Fibroblast of lung (primary cell): ENCODE data around the gene SPIRE1. TPM values are rescaled to one million over a fixed set of nuclear protein-coding genes. Genes with fewer than 3 reads are reported as not detected.

Experiments used
- DNase-seq, 2 donors: peaks; one replicate each; pipeline versions ENCODE4 v3.0.0 to v3.0.0-alpha.2; 2010; ENCODE audit warnings: low read depth in 2 of 2
- H2AFZ ChIP-seq: 2 replicates; pipeline ENCODE4 v1.5.1; 2012; ENCODE audit warnings: low read length, control low read depth, inconsistent platforms
- H3K27ac ChIP-seq: 2 replicates; pipeline ENCODE4 v1.5.1; 2011; ENCODE audit warnings: low read length, control low read depth; ENCODE audit not compliant: insufficient read depth
- H3K27me3 ChIP-seq: 2 replicates; pipeline ENCODE4 v1.5.1; 2011; ENCODE audit warnings: mild to moderate bottlenecking, low read length; ENCODE audit not compliant: control insufficient read depth, insufficient read depth
- H3K36me3 ChIP-seq: 2 replicates; pipeline ENCODE4 v1.5.1; 2011; ENCODE audit warnings: low read length; ENCODE audit not compliant: control insufficient read depth, insufficient read depth
- H3K4me1 ChIP-seq: 2 replicates; pipeline ENCODE4 v1.5.1; 2011; ENCODE audit warnings: low read length; ENCODE audit not compliant: control insufficient read depth, insufficient read depth; ENCODE audit errors: extremely low read depth
- H3K4me2 ChIP-seq: 2 replicates; pipeline ENCODE4 v1.5.1; 2011; ENCODE audit warnings: low read length, control low read depth; ENCODE audit not compliant: insufficient read depth; ENCODE audit errors: extremely low read depth
- H3K4me3 ChIP-seq, 4 experiments: fragments of 200-600 bp in 1 of 4; sonication (generic) in 1 of 4; replicated peaks in 1 of 4; 2 replicates each; pipeline ENCODE4 v1.5.1; 2011 to 2016; ENCODE audit warnings: low read length in 4 of 4, low read depth in 3 of 4, mild to moderate bottlenecking in 3 of 4, control low read depth in 2 of 4, inconsistent platforms in 1 of 4, mixed read lengths in 1 of 4; ENCODE audit not compliant: insufficient read depth in 1 of 4; ENCODE audit errors: control extremely low read depth in 1 of 4
- H3K79me2 ChIP-seq: 2 replicates; pipeline ENCODE4 v1.5.1; 2012; ENCODE audit warnings: mild to moderate bottlenecking, low read length, inconsistent platforms; ENCODE audit not compliant: control insufficient read depth, insufficient read depth
- H3K9ac ChIP-seq: 2 replicates; pipeline ENCODE4 v1.5.1; 2011; ENCODE audit warnings: mild to moderate bottlenecking, low read length, control low read depth; ENCODE audit not compliant: insufficient read depth
- H3K9me3 ChIP-seq: 2 replicates; pipeline ENCODE4 v1.5.1; 2012; ENCODE audit warnings: low read depth, low read length; ENCODE audit not compliant: control insufficient read depth, insufficient read depth
- H4K20me1 ChIP-seq: 2 replicates; pipeline ENCODE4 v1.5.1; 2011; ENCODE audit warnings: low read length; ENCODE audit not compliant: control insufficient read depth, insufficient read depth; ENCODE audit errors: extremely low read depth
- CTCF ChIP-seq, 2 donors: IDR thresholded peaks in 1 of 2; conservative IDR thresholded peaks in 1 of 2; 1 replicate in 1 of 2; 2 replicates in 1 of 2; pipeline ENCODE4 v1.5.1; 2011 to 2012; ENCODE audit warnings: low read length in 2 of 2, control low read depth in 1 of 2, inconsistent platforms in 1 of 2, low read depth in 1 of 2, mild to moderate bottlenecking in 1 of 2
- EZH2 ChIP-seq: IDR thresholded peaks from 2 replicates; pipeline ENCODE4 v1.5.1; 2012; ENCODE audit warnings: low read length, control low read depth, mild to moderate bottlenecking; ENCODE audit errors: missing control alignments
- polyA plus RNA-seq, 2 donors: library from polyadenylated mRNA; depleted of rRNA in 1 of 2; stranded (reverse) in 1 of 2; unstranded in 1 of 2; fragments of >200 nt; gene quantifications; 2 replicates each; pipeline ENCODE4 v1.2.1, GENCODE V29; 2011 to 2012; ENCODE audit warnings: missing spikeins in 1 of 2
- total RNA-seq: library from RNA; depleted of rRNA; stranded (reverse); fragments of >200 nt; gene quantifications from 2 replicates; pipeline ENCODE4 v1.2.1, GENCODE V29; 2014

Gene SPIRE1
- total and polyA plus RNA-seq, 2 donors (not counting 1 experiment from before 2014, with no cell fraction given), result 19.0 to 31.0 TPM

DNA sequence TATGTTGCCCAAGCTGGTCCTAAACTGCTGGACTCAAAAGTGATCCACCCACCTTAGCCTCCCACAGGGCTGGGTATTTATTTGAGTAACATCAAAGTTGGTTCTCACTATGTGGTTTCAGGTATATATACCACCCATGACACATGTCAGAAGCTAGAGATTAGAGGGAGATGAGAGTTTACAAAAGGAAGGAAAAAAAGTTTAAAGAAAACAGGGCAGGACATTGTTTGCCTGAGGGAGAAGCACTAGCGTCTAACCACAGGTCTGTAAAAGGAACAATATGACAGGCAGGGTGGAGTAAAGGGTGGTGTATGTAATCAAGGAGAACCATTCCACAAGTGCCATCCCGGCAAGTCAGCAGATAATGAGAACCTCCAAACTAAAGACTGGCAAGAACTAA, 36.1 kb upstream of the SPIRE1 start:
- H3K4me3 ChIP-seq, result no peak overlapping the region
- no peak overlapping the region for H3K9ac ChIP-seq
- no peaks in the 10 kb centered on the region for H4K20me1 ChIP-seq
- H3K27me3 ChIP-seq, result no peaks in the 10 kb centered on the region
- no peaks in the 10 kb centered on the region for H3K9me3 ChIP-seq
- no peaks in the 10 kb centered on the region for H3K4me1 ChIP-seq
- H3K27ac ChIP-seq, result no peak overlapping the region
- DNase-seq, result peak in 1 of 2 donors; percentile 36
- H2AFZ ChIP-seq, result no peak overlapping the region
- no peaks in the 10 kb centered on the region for H3K79me2 ChIP-seq
- H3K4me2 ChIP-seq, result no peak overlapping the region
- no peaks in the 10 kb centered on the region for H3K36me3 ChIP-seq
- TF ChIP-seq EZH2 (no peak), CTCF (conservative IDR thresholded peaks at IDR 0.05 in 1 of 2, IDR thresholded peaks at IDR 0.05 in 1 of 2; ENCODE audit: low read depth in 1 of 2, low read length in 2 of 2) (no peak)

GRCh38 chr18:12692206-12692605, 34.3 kb upstream of the SPIRE1 start:
- Histone ChIP-seq H3K4me3 (no peak overlapping the region), H3K4me1 (no peaks in the 10 kb centered on the region), H3K9ac (no peak overlapping the region), H3K9me3 (no peaks in the 10 kb centered on the region), H3K36me3 (no peaks in the 10 kb centered on the region), H3K4me2 (no peak overlapping the region), H3K27me3 (no peaks in the 10 kb centered on the region), H3K27ac (no peak overlapping the region), H2AFZ (no peak overlapping the region), H4K20me1 (no peaks in the 10 kb centered on the region), H3K79me2 (no peaks in the 10 kb centered on the region)
- DNase-seq, result no peak
- no peak for TF ChIP-seq EZH2
- no peak for TF ChIP-seq CTCF (conservative IDR thresholded peaks at IDR 0.05 in 1 of 2, IDR thresholded peaks at IDR 0.05 in 1 of 2; ENCODE audit: low read depth in 1 of 2, low read length in 2 of 2)

DNA sequence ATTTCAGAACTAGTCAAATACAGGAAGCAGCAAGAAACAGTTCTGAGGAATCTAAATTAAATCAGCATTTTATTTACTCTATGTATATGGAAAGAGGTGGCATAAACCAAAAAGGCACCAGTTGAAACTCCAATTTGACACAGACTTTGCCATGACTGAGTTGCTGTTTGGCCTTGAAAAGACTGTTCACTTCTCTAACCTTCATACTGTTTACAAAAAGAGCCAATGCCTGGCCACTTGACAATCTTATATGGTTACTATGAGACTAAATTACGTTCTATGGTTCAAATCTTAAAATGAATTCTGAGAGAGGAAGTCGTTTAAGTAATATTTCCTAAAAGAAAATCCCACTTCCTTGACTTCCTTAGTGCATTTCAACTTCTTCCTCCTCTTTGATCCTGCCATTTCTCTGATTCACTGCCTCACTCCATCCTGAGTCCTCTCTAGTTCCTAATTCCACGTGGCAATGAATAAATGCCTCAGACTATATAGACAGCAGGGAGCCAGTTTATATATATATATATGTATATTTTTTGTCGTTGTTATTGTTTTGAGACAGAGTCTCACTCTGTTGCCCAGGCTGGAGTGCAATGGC, 31.4 kb upstream of the SPIRE1 start:
- Histone ChIP-seq H4K20me1 (no peaks in the 10 kb centered on the region), H3K9me3 (no peaks in the 10 kb centered on the region), H3K9ac (no peak overlapping the region), H2AFZ (no peak overlapping the region), H3K79me2 (no peaks in the 10 kb centered on the region), H3K4me3 (no peak overlapping the region), H3K36me3 (no peaks in the 10 kb centered on the region), H3K4me2 (no peak overlapping the region), H3K4me1 (no peaks in the 10 kb centered on the region), H3K27me3 (no peaks in the 10 kb centered on the region), H3K27ac (no peak overlapping the region)
- no peak for DNase-seq
- TF ChIP-seq CTCF (conservative IDR thresholded peaks at IDR 0.05 in 1 of 2, IDR thresholded peaks at IDR 0.05 in 1 of 2; ENCODE audit: low read depth in 1 of 2, low read length in 2 of 2), result no peak
- TF ChIP-seq EZH2, result no peak
